Smooth muscle cell of the brain vasculature (primary cell): ENCODE data around the gene LYST.
"Not testable (repeated sequence)": the region's sequence is repeated elsewhere in the genome, so short reads cannot be mapped to it uniquely, and the experiment has no call there.

Experiments
- DNase-seq: peaks from one replicate; pipeline ENCODE4 v3.0.0-alpha.2; 2012; ENCODE audit warnings: low read depth, low spot score

LYST gene

DNA sequence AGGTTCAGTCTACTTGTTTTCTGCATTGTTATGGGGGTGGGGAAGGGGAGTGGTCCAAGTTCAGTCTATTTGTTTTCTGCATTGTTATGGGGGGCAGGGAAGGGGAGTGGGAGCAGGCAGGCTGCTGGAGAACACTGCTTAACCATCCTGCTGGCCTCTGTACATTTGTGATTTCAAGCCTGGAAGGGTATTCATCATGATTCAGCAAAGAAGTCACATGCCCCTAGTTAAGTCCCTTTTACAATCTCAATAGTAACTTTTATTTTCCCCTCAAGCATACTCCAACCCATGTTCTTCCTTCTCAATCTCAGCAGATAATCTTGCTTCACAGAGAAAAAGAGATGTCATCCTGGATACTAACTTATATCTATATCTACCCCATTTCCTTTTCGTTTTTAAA lies 7.9 kb downstream of the LYST start:
- DNase-seq: no peak

DNA sequence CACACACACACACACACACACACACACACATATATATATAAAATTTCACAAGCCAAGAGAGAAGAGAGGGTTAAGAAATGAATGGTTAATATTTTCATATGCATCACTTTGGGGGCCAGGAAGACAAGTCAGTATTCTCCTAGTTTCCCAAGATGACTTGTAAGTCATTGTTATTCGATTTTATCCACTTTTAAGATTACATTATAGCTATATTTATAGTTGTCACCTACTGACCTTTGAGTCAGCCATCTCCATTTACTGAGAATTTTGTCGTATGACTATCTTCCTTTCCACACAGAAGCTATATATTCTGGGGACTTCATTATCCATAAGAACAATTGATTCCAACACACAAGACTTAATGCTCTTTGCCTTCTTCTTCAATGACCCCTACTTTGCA lies 8.9 kb downstream of the LYST start:
- no peak for DNase-seq

DNA sequence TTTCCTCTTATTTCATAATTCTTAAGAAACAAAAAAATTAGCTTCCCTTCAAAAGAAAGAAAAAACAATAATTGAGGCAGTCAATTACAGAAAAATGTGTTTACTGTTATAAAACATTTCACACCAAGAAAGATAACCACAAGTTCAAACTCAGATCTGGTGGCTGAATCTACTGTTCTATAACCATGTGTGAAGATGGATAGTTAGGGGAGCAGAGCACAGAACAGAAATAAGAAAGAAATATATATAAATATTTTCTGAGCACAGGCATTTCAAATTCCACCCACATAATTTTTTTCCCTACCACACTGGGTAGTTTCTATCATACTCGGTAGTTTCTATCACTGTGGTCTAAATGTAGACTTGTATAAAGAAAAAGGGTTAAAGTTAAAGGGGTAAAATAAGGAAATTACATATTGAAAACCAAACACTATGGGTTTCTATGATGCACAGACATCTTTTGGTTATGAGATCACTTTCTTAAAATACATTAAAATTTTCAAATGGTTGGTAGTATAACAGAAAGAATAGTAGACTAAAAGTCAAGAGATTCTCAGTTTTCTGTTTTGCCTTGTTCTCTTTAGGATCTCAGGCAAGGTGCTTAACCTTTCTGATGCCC lies 10.8 kb downstream of the LYST start:
- no peak for DNase-seq

DNA sequence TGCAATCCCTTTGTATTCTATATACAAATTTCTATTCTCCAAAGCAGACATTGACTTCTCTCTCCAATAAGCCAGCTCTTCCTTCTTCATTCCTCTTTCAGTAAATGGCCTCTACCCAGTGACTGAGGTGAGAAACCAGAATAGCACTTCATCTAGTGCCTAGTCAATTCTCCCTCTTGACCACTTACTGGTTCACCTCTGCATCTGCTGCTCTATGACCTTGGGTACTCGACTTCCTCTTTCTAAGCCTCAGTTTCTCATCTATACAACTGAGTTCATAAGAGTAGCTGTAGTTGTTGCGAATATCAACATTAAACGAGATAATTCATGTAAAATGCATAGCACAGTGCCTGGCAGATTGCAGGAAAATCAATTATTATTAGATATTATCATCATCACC lies 12.4 kb downstream of the LYST start:
- DNase-seq: no peak

DNA sequence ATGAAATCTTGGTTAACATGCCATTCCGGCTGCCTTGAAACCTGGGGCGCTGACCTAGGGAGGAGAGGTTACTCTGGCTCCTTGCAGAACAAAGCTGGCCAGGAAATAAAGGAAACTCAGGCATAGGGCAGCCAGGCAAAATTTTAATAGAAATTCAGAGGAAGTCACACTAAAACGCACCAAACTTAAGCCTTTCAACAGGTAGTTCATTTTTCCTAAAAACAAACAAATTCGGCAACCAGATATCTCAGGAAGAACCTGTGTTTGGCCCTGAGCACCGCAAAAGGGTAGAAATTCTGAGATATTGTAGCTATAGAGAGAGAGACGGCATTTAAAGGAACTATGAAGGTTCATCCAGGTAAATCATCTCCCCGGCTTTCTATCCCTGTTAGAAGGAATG lies 13.1 kb downstream of the LYST start:
- DNase-seq: no peak

DNA sequence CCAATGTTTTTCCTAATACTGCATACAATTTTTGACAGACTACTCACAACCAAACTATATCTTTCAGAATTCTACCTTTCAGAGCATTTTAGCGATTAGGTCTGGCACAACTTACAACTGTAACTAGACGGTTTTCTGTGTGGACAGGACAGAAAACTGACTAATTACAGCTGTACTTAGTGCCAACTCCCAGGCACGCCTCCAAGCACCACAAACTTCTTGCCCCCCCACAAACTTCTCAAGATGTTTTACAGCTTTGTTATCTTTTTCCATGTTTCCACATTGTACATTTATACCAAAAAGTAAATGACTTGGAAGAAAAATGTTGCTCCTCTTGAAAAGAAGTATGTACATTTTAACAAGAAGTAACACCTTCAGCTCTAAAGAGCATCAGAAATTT lies 13.8 kb downstream of the LYST start:
- no peak for DNase-seq

DNA sequence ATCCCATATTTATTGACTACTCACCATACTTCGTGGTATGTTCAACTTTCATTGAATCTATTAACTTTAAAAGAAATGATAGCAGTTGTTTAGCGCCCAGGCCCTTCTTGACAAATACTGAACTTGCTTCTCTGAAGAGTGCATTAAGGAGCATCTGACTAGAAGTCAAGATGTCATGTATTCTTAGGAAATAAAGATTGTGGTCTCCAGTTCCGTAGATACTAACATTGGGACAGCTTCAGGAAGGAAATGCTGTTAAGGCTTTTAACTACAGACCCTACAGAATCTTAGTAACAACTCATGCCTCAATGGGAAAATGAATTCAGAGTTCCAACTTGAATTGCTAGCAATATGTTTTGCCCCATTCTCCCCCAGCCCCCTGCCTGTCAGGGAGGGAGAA lies 14.8 kb downstream of the LYST start:
- DNase-seq: no peak

DNA sequence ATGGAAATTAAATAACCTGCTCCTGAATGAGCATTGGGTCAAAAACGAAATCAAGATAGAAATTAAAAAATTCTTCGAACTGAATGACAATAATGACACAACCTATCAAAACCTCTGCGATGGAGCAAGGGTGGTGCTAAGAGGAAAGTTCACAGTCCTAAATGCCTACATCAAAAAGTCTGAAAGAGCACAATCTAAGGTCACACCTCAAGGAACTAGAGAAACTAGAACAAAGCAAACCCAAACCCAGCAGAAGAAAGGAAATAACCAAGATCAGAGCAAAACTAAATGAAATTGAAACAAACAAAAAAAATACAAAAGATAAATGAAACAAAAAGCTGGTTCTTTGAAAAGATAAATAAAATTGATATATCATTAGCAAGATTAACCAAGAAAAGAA lies 18.5 kb downstream of the LYST start:
- DNase-seq: not testable (repeated sequence)

DNA sequence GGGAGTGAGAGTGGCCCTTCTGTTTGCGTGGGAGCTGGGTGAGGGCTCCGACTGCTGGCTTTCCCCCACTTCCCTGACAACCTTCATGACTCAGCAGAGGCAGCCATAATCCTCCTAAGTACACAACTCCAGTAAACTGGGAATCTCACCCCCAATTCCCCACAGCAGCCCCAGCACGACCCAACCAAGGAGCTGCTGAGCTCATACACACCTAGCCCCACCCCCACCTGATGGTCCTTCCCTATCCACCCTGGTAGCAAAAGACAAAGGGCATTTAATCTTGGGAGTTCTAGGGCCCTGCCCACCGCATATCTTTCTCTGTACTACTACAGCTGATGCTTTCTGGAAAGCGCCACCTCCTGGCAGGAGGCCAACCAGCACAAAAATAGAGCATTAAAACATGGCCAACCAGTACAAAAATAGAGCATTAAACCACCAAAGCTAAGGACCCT lies 21.0 kb downstream of the LYST start:
- not testable (repeated sequence) for DNase-seq

DNA sequence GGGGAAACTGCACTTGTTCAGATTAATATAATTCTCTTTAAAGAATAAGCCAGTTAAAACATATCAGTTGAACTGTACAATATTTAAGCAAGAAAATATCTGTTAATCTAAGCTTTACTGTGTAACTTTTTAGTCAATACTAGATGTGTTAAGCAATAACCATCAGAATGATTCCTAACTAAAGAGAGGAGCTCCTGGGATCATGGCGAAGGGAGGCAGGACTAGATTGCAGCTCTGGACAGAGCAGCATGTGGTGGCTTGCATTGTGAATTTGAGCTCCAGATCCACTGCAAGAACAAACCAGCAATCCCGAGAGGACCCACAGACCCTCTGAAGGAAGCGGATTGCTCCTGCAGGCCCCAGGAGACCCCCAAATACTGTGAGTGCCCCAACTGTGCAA lies 21.9 kb downstream of the LYST start:
- DNase-seq: no peak

DNA sequence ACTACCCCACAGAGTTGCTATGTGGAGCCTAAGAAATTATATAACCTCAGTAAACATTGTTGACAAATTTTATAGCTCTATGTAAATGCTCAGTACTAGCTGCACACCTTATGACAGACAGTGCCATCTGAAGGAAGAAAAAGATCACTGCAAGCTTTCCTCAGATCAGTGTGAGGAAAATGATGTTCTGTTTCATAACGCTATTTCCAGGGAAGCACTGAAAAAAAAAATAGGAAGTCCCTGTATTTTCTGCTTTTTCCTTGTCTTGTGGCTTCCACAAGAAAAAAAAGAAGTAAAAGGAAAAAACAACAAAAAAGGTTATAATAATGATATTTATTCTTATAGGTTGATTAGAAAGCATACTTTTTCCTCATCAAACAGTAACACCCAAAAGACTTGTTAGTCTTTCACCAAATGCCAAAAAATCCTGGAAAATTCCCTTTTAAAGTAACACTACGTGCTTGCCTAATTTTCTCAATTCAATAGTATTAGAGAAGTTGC lies 23.2 kb downstream of the LYST start:
- no peak for DNase-seq

DNA sequence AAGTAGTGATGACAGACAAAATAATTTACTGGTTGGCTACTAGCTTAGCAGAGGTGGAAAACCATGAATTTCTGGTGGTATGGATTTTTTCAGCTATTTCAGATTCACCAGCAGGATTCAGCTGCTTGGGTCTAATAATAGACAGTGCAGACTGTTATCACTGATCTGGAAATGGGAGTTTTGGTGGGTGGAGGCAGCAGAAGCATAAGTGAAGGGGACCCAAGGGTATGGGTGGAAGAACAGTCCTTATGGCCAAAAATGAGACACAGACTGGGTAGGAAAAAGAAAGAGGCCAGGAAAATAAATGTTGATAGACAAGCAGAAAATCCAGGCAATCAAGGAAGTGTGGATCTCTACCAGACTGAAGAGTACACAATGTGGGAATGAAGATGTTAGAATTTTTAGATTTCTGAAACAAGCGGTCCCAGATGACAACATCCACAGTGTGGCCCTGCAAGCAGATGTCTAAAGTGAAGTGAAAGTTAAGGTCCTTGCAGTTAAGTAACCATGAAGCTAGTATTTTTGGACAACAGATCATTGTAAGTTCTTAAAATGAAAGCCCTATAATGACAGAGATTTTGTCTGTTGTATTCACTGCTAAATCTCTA lies 24.7 kb downstream of the LYST start:
- no peak for DNase-seq

DNA sequence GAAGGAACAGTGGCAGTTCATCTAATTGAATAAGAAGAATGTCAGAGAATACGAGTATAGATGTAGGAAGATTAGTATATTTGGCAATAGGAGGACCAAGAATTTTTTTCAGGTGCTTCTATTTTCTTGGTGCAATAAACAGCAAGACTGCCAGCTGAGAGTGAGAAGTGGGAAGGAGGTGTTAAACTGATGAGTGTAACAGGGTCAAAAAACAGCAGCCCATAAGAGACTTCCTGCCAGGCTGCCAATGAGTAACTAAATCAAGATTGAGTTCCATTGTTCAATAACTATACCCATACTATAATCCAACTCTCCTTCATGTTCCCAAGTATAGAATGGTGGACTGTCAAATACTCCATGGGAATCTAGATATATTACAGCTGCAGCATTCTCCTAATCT lies 28.7 kb downstream of the LYST start:
- no peak for DNase-seq

DNA sequence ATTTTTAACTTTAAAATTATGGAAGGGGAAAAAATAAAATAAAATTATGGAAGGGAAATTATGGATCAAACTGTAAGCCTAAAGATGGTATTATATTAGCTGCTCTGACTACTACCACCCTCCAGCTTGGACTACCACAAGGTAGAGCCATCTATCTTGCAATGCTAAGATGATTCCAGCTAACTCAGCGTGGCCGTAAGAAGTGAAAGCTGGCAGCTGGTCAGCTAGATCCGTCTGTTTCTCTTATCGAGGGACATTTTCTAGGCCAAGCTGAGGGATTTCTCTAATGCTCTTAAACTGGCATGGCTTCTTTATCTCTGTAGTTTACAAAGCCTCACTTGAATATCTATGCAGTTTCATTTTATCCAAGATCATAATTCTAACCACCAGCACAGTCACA lies 31.5 kb downstream of the LYST start:
- DNase-seq: no peak

DNA sequence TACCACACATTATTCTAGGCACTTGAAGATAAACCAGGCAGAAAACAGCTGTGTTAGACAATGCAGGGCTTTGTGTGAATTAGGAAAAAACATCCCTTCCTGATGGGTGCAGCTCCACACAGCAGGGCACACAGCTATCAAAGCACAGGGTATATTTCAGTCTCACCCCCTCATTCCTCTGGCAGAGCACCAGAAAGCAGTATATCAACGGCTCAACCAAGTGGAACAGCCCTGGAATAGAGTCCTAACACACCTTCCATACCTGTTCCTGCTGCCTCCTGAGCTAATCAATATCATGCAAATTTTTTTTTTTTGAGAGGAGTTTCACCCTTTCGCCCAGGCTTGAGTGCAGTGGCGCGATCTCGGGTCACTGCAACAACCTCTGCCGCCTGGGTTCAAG lies 32.1 kb downstream of the LYST start:
- no peak for DNase-seq

DNA sequence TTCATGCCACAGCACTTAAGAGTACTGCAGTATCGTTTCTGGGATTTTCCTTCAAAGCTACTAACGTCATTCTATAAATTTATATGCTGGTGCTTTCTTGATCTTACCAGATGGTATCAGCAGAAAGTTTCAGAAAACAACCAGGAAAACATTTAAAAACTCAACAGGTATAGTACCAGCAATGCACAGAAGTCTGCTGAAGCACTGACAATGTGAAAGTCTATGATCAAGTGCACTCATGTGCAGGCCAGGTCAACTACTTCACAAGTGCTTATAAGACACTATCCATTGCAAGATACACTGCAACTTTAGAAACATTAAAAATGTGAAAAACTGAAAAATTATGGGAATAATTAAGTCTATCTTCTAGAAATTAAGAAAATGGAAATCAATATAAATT lies 34.7 kb downstream of the LYST start:
- DNase-seq: no peak

DNA sequence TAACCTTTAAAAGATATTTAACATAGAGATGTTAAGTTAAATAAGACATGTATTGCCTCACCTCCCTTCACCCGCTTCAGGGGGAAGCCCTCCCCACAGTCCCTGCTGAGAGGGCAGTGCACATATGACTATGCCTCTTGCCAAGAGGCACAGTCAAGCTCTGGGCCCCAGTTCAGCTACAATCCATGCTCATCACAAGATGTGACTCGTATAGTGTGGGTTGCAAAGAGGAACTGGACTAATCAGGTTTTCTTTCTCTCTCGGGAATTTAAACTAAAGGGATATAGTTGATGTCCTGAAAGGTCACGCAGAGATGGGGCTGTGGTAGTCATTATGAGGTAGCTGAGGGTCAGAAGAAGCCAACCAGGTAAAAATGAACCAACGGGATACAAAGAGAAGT lies 35.6 kb downstream of the LYST start:
- peak; percentile 31 for DNase-seq

DNA sequence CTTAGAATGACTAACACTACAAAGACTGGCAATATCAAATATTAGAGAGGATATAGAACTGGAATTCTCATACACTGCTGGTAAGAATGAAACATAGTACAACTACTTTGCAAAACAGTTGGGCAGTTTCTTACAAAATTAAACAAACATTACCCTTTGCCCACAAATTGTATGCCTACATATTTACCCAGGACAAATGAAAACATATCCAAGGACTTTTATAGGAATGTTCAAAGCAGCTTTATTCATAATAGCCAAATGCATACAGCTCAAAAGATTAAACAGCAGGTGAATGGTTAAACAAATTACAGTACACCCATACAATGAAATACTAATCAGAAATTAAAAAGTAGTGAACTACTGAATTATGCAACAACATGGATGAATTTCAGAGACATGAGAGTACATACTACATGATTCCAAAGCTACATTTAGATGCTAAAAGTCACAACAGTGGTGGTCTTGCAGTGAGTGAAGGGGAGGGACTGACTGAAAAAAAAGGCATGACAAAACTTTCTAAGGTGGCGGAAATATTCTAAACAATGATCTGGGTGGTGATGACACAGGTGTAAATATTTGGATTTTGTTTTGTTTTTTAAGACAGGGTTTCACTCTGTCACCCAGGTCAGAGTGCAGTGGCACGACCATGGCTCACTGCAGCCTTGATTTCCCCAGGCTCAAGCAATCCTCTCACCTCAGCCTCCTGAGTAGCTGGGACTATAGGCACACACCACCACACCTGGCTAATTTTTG lies 40.4 kb downstream of the LYST start:
- no peak for DNase-seq

DNA sequence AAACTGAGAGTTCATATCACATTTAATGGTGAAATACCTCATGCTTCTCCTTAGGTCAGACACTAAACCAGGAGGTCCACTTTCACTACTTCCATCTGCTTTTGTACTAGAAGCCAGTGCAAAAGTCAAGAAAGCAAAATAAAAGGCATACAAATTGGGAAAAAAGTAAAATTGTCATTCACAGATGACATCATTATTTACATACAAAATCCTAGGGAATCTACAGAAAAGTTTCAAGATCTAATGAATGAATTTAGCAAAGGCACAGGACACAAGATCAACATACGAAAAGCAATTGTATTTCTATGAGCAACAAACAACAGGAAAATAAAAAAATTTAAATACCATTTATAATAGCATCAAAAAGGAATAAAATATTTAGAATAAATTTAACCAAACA lies 41.5 kb downstream of the LYST start:
- no peak for DNase-seq

DNA sequence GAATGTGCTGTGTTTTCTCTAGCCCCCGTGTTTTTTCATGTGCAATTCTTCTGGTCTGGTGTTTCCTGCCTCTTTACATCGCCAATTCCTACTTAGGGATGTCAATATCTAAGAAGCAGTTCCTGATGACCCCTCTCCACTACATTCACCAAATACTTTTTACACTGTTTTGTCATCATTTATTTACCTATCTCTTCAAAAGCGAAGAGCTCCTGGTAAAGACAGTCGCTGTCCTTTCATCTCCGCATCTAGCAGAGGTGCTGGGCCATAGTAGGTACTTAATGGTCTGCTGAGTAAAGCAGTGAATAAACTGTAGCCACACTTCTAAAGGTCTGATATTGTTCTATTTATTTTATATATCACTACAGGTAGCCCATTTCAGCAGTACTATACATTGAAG lies 43.0 kb downstream of the LYST start:
- no peak for DNase-seq

DNA sequence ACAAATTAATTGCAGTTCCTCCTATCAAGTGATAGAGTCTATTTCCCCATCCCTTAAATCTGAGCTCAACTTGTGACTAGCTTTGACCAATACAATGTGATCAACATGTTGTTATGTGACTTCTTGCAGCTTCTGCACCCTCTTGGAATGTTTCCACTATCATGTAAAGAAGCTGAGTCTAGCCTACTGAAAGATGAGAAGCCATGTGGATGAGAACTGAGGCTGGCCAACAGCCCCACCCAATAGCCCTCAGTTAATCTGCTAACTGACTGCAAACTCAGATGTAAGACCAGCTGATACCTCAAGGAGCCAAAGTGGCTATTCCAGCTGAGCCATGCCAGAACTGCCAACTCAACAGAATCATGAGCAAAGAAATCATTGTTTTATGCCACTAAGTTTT lies 44.0 kb downstream of the LYST start:
- no peak for DNase-seq

DNA sequence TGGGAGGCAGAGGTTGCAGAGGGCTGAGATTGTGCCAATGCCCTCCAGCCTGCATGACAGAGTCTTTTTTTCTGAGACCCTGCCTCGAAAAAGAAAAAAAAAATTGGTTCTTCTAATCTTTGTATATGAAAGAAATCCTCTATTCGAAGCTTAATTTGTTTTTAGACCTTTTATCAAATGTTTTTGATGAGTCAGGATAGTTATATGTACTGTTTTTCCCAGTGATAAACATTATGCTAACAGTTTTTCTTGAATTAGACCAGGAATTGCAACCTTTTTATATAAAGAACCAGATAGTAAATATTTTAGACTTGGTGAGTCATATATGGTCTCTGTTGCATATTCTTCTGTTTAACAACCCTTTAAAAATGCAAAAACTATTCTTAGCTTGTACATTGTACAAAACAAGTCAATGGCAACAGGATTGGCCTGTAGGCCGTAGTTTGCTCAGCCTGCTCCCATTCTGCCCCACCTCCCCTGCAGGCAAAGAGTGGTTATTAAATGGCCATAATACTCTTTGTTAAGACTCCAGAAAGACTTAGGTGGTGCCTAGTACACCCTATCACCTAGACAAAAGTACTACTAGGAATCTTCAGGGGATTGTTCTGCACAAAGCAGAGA lies 45.2 kb downstream of the LYST start:
- DNase-seq: no peak

DNA sequence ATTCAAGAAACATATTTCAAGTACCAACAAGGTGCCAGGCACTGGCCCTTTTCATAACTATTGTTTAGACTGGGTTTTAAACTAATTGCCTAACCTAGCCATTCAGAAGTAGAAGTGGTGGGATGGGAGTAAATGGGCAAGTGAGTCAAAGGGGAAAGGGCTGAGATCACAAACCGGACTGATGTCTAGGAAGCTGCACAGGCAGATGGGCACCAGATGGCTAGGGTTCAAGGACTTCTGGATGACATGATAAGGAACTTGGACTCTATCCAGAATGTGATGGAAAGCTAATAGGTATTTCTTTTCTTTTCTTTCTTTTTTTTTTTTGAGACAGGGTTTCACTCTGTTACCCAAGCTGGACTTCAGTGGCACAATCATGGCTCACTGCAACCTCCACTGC lies 46.6 kb downstream of the LYST start:
- DNase-seq: no peak
